IPS-20b (cell line): Measurements from ENCODE around the gene PPL.
"Not testable (repeated sequence)": the region's sequence is repeated elsewhere in the genome, so short reads cannot be mapped to it uniquely, and the experiment has no call there.

Experiments
- H3K27ac ChIP-seq: one replicate; pipeline ENCODE4 v1.5.1; 2013; ENCODE audit warnings: low read length
- H3K27me3 ChIP-seq: 2 replicates; pipeline ENCODE4 v1.6.1; 2013; ENCODE audit warnings: mild to moderate bottlenecking, low read length, inconsistent platforms; ENCODE audit not compliant: insufficient read depth
- H3K36me3 ChIP-seq: 2 replicates; pipeline ENCODE4 v1.6.1; 2013; ENCODE audit warnings: low read depth, mild to moderate bottlenecking, inconsistent platforms, low read length, moderate library complexity; ENCODE audit not compliant: insufficient read depth
- H3K4me1 ChIP-seq: 2 replicates; pipeline ENCODE4 v1.6.1; 2013; ENCODE audit warnings: mild to moderate bottlenecking, control low read depth, inconsistent platforms, low read length, moderate library complexity; ENCODE audit not compliant: insufficient read depth
- H3K4me3 ChIP-seq: 2 replicates; pipeline ENCODE4 v1.5.1; 2013; ENCODE audit warnings: mild to moderate bottlenecking, low read length, inconsistent platforms
- H3K9ac ChIP-seq: 2 replicates; pipeline ENCODE4 v1.6.1; 2013; ENCODE audit warnings: low read depth, mild to moderate bottlenecking, inconsistent platforms, low read length, moderate library complexity
- H3K9me3 ChIP-seq: 2 replicates; pipeline ENCODE4 v1.6.1; 2013; ENCODE audit warnings: mild to moderate bottlenecking, low read depth, low read length, inconsistent platforms; ENCODE audit not compliant: insufficient read depth

The PPL gene

DNA sequence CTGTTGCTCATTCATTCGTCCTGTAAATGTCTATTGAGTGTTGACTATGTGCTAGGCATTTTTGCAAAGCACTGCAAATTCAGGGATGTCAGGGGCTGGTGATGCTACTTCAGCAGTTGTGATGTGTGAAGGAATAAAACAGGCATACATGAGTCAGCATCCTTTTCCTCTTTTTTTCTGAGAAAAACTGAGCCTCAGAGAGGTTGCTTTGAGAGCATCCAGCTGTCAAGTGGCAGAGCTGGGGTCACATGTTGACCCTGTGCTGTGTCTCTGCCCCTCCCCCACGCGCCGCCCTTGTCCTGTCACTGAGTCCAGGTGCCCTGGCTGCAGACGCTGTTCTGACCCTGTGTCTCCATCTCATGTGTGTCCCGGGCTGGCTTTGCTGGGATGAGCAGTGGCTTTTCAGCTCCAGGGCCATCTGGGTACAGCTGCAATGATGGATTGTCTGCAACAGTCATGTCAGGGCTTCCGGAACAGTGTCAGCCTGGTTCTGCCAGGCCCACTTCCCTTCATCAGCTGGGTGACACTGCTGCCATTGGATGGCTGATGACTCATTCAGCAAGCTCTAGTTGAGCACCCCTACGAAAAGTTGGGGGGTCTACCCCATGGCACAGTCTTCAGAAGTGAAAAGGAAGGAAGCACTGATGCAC lies 36.1 kb upstream of the PPL start:
- H3K9me3 ChIP-seq, result no peaks in the 10 kb centered on the region
- H3K27ac ChIP-seq, result no peak overlapping the region
- no peaks in the 10 kb centered on the region for H3K36me3 ChIP-seq
- no peaks in the 10 kb centered on the region for H3K27me3 ChIP-seq
- H3K4me1 ChIP-seq, result peaks cover 20% of the 10 kb centered on the region
- H3K4me3 ChIP-seq, result no peak overlapping the region
- no peak overlapping the region; the same call in 1 of the 2 replicates for H3K9ac ChIP-seq

DNA sequence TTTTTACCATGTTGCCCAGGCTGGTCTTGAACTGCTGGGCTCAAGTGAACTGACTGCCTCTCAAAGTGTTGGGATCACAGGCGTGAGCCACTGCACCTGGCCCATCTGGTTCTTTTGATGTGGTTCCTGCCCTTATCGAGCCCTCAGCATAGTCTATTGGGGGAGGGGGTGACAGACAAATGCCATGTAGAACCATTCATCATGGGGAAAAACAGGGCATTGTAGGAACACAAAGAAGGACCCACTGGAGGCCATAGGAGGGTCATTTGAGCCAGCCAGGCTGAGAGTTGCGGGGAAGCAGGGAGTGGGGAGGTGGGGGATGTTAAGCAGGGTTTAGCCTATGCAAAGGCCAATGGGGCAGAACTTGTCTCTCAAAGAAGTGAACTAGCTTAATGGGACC lies 33.1 kb upstream of the PPL start:
- H3K27me3 ChIP-seq, result no peaks in the 10 kb centered on the region
- H3K9me3 ChIP-seq, result no peaks in the 10 kb centered on the region
- H3K4me1 ChIP-seq, result peaks cover 20% of the 10 kb centered on the region
- H3K9ac ChIP-seq, result peak overlapping the region; percentile 8; the same call in 1 of the 2 replicates
- H3K36me3 ChIP-seq, result no peaks in the 10 kb centered on the region
- H3K4me3 ChIP-seq, result no peak overlapping the region
- peak overlapping the region; percentile 12 for H3K27ac ChIP-seq

DNA sequence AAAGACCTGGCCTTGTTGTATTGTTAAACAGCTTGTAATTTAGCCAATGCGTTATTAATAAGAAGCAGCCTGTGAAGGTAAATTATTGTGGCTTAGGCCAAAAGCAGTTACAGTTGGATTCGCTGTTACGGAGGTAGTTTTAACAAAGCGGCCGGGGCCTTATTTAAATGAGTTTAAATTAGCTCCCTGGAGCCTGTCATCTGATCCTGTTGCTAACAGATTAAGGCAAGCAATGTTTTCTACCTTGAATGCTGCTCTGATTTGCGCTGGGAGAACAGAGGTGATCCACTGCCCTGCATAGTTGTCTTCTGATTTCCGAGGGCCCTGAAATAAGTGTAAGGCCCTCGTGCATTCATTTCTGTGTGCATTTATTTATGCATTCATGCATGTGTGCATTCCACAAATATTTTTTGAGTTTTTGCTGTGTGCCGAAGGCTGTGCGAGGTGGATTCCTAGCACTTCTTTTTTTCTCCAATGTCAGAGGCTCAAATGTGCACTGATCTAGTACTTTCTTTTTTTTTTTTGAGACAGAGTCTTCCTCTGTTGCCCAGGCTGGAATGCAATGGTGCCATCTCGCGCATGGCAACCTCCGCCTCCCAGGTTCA lies 32.0 kb upstream of the PPL start:
- H3K4me1 ChIP-seq, result peaks cover 20% of the 10 kb centered on the region
- H3K4me3 ChIP-seq, result peak overlapping the region; percentile 35; the same call in 1 of the 2 replicates
- no peaks in the 10 kb centered on the region for H3K36me3 ChIP-seq
- no peaks in the 10 kb centered on the region for H3K9me3 ChIP-seq
- H3K9ac ChIP-seq, result peak overlapping the region; percentile 56; the same call in 1 of the 2 replicates
- no peaks in the 10 kb centered on the region for H3K27me3 ChIP-seq
- no peak overlapping the region for H3K27ac ChIP-seq

DNA sequence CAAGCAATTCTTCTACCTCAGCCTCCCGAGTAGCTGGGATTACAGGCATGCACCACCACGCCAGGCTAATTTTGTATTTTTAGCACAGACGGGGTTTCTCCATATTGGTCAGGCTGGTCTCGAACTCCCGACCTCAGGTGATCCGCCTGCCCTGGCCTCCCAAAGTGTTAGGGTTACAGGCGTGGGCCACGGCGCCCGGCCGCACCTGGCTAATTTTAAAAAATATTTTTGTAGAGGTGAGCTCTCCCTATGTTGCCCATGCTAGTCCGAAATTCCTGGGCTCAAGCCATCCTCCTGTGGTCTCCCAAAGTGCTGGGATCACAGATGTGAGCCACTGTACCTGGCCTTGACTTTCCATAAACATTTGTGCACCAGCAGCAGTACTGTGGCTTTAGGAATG lies 31.3 kb upstream of the PPL start:
- H3K9me3 ChIP-seq, H3K27me3 ChIP-seq, H3K27ac ChIP-seq, H3K36me3 ChIP-seq: not testable (repeated sequence)
- Histone ChIP-seq H3K4me1 (peaks cover 20% of the 10 kb centered on the region), H3K4me3 (peak overlapping the region; percentile 35; the same call in 1 of the 2 replicates), H3K9ac (peak overlapping the region; percentile 56; the same call in 1 of the 2 replicates)

DNA sequence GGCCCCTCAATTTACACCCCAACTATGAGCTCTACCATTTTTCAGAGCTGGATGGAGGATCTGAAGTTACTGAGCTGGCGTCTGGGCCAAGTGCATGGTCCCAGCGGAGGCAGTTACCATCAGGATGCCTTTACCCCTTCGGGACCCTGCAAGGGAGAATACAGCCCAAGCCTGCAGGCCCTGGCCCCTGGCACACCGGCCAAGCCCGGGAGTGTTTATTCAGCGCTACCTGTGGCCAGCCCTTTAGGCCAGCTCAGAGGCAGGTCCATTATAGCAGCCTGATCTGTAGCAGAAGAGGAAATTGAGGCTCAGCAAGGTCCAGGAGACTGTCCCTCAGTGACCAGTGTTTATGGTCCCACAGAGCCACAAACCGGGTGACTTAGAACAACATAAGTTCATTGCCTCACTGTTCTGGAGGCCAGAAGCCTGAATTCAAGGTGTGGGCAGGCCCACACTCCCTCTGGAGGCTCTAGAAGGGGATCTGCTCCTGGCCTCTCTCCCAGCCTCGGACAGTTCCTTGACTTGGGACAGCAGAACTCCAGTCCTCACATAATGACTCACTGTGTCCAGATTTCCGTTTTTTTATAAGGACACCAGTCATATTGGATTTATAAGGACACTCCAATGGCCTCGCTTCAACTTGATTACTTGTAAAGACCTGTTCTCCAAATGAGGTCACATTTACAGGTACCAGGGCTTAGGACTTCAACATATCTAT lies 29.9 kb upstream of the PPL start:
- Histone ChIP-seq H3K27ac (no peak overlapping the region), H3K27me3 (no peaks in the 10 kb centered on the region), H3K36me3 (no peaks in the 10 kb centered on the region), H3K9ac (no peak overlapping the region), H3K9me3 (no peaks in the 10 kb centered on the region), H3K4me3 (no peak overlapping the region), H3K4me1 (peaks cover 24% of the 10 kb centered on the region)

DNA sequence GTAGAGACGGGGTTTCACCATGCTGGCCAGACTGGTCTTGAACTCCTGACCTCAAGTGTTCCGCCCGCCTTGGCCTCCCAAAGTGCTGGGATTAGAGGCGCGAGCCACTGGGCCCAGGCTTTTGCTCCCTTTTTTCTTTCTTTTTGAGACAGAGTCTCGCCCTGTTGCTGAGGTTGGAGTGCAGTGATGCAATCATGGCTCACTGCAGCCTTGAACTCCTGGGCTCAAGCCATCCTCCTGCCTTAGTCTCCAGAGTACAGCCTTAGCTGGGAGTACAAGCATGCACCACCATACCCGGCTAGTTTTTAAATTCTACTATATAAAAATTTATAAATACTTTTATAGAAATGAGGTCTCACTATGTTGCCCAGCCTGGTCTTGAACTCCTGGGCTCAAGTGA lies 26.6 kb upstream of the PPL start:
- not testable (repeated sequence) for H3K27ac ChIP-seq, H3K36me3 ChIP-seq, H3K9me3 ChIP-seq, H3K4me3 ChIP-seq, H3K4me1 ChIP-seq, H3K9ac ChIP-seq
- H3K27me3 ChIP-seq, result peaks cover 10% of the 10 kb centered on the region

DNA sequence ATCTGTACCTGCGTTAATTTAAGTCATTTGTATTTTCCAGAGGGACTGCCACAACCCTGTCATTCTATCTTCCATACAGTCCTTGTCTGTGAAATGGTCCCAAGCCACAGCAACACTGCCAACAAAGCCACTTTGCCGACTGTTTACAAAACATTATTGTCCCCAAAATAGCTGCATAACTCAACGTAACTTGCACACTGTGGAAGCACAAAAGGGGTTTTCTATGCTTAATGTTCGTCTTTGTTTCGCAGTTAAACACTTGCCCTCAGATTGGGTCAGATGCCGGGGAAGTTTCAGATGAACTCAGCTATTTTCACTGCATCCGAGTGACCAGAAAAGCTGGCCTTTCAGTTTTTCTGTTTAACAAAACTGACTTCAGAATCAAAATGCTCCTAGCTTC lies 25.8 kb upstream of the PPL start:
- Histone ChIP-seq H3K4me3 (no peak overlapping the region), H3K27ac (no peak overlapping the region), H3K9ac (no peak overlapping the region), H3K27me3 (peaks cover 12% of the 10 kb centered on the region), H3K36me3 (no peaks in the 10 kb centered on the region), H3K4me1 (peaks cover 4% of the 10 kb centered on the region; the same call in 1 of the 2 replicates), H3K9me3 (no peaks in the 10 kb centered on the region)

GRCh38 chr16:4960579-4960978 lies 23.6 kb upstream of the PPL start:
- Histone ChIP-seq H3K27me3 (peaks cover 12% of the 10 kb centered on the region), H3K36me3 (no peaks in the 10 kb centered on the region), H3K4me1 (peaks cover 4% of the 10 kb centered on the region; the same call in 1 of the 2 replicates), H3K9me3 (no peaks in the 10 kb centered on the region), H3K4me3 (no peak overlapping the region), H3K9ac (no peak overlapping the region), H3K27ac (no peak overlapping the region)

DNA sequence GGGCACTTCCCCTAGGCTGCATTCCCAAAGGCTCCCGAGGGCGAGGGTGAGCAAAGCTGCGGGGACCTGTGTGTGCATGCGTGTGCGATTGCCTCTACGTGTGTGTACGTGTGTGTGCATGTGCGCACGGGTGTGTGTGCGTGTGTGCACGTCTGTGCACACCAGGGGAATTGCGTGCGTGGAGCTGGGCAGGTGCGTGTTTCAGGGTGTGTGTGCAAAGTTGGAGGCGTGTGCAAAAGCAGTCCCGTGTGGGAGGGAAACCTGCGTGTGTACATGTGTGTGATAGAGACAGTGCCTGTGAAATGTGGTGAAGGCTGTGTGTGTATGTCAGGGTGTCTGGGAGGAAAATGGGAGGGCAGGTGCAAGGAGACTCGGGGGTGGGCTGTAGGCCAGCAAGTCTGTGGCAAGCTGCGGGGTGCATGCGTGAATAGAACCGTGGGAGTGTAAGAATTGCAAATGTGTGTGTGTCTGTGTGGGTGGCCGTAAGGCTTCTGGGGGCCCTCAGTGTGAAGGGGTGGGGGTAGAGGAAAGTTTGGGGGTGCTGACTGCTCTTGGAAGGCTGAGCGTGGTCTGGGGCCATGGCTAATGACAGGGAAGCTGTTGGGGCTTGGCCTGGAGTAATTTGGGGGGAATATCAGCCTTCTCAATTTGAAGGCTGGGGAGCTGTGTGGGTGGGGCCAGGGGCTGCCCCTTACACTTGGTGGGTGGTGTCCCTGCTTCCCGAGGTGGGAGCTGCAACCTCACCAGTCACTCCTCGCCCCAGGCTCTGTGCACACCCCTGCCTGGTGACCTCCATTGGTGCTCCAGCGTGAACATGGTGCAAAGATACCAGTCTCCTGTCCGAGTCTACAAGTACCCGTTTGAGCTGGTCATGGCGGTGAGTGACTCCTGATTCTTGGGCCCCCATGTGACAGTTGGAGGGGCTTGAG lies 21.8 kb upstream of the PPL start:
- H3K9me3 ChIP-seq, result no peaks in the 10 kb centered on the region
- H3K4me3 ChIP-seq, result peak overlapping the region; percentile 69
- H3K36me3 ChIP-seq, result no peaks in the 10 kb centered on the region
- peaks cover 12% of the 10 kb centered on the region for H3K27me3 ChIP-seq
- H3K4me1 ChIP-seq, result peaks cover 4% of the 10 kb centered on the region; the same call in 1 of the 2 replicates
- H3K9ac ChIP-seq, result peak overlapping the region; percentile 45; the same call in 1 of the 2 replicates
- no peak overlapping the region for H3K27ac ChIP-seq

GRCh38 chr16:4957720-4958509 lies 21.0 kb upstream of the PPL start, which contains the start of gene SEC14L5:
TSS of gene SEC14L5 (plus strand) at chr16:4958330. CDS start at chr16:4959324, 994 bp downstream.
- Histone ChIP-seq H3K4me1 (peaks cover 3% of the 10 kb centered on the region; the same call in 1 of the 2 replicates), H3K9me3 (no peaks in the 10 kb centered on the region), H3K9ac (peak within 1 kb of the TSS; percentile 61; the same call in 1 of the 2 replicates), H3K27me3 (peaks cover 12% of the 10 kb centered on the region), H3K36me3 (no peaks in the 10 kb centered on the region), H3K27ac (no peak within 1 kb of the TSS), H3K4me3 (peak within 1 kb of the TSS; percentile 79)
